ENCODE measurements around the gene TTLL10.

Gene TTLL10

GRCh38 chr1:1173793-1174415 lies at the start of gene TTLL10:
Gene TTLL10, plus strand, starts transcription at chr1:1173880. Its CDS starts 5,336 bp downstream, at chr1:1179216.
- DNase-seq, result no peak

GRCh38 chr1:1124508-1124785 lies 49.2 kb upstream of the TTLL10 start:
- no peak for DNase-seq

GRCh38 chr1:1124786-1125642 lies 48.7 kb upstream of the TTLL10 start:
- DNase-seq, result no peak

GRCh38 chr1:1125945-1126344 lies 47.7 kb upstream of the TTLL10 start:
- DNase-seq, result no peak

GRCh38 chr1:1127551-1128451 lies 45.9 kb upstream of the TTLL10 start:
- no peak for DNase-seq

GRCh38 chr1:1128454-1129139 lies 45.1 kb upstream of the TTLL10 start:
- DNase-seq, result no peak

GRCh38 chr1:1129381-1129821 lies 44.3 kb upstream of the TTLL10 start:
- DNase-seq, result no peak

GRCh38 chr1:1130206-1131120 lies 43.2 kb upstream of the TTLL10 start:
- DNase-seq, result no peak

- DNase-seq, result no peak
These were observed 41.4 kb upstream of the TTLL10 start for GRCh38 chr1:1132042-1132950.

GRCh38 chr1:1132956-1133750 lies 40.5 kb upstream of the TTLL10 start:
- DNase-seq, result no peak

GRCh38 chr1:1134300-1134970 lies 39.2 kb upstream of the TTLL10 start:
- DNase-seq, result no peak

- DNase-seq, result no peak
These were observed 38.1 kb upstream of the TTLL10 start for GRCh38 chr1:1135339-1136136.

GRCh38 chr1:1136547-1137230 lies 37.0 kb upstream of the TTLL10 start:
- DNase-seq, result no peak

GRCh38 chr1:1137256-1138045 lies 36.2 kb upstream of the TTLL10 start:
- no peak for DNase-seq

GRCh38 chr1:1140673-1141072 lies 33.0 kb upstream of the TTLL10 start:
- no peak for DNase-seq

- DNase-seq, result no peak
These were observed 32.3 kb upstream of the TTLL10 start for GRCh38 chr1:1141244-1141910.
